Neuronal stem cell (in vitro differentiated cells): ENCODE results near the gene SRGN.

Experiments
- DNase-seq: peaks from one replicate; pipeline ENCODE4 v3.0.0-alpha.2; 2013; ENCODE audit warnings: low spot score
- H2AFZ ChIP-seq: one replicate; pipeline ENCODE4 v1.6.1; 2013; ENCODE audit warnings: mild to moderate bottlenecking, low read length, inconsistent platforms
- H2AK5ac ChIP-seq: 2 replicates; pipeline ENCODE4 v1.6.1; 2013; ENCODE audit warnings: low read depth, mild to moderate bottlenecking, inconsistent platforms, low read length, moderate library complexity, mixed read lengths
- H2BK120ac ChIP-seq: 2 replicates; pipeline ENCODE4 v1.6.1; 2013; ENCODE audit warnings: low read depth, mild to moderate bottlenecking, inconsistent platforms, low read length, moderate library complexity, mixed read lengths
- H2BK12ac ChIP-seq: one replicate; pipeline ENCODE4 v1.6.1; 2013; ENCODE audit warnings: low read length, inconsistent platforms
- H2BK15ac ChIP-seq: 2 replicates; pipeline ENCODE4 v1.6.1; 2013; ENCODE audit warnings: mild to moderate bottlenecking, low read length, inconsistent platforms, mixed read lengths
- H2BK5ac ChIP-seq: one replicate; pipeline ENCODE4 v1.6.1; 2013; ENCODE audit warnings: inconsistent platforms, mild to moderate bottlenecking, low read length, moderate library complexity
- H3K14ac ChIP-seq: one replicate; pipeline ENCODE4 v1.6.1; 2013; ENCODE audit warnings: low read length, inconsistent platforms
- H3K18ac ChIP-seq: 2 replicates; pipeline ENCODE4 v1.6.1; 2013; ENCODE audit warnings: low read length, inconsistent platforms
- H3K23ac ChIP-seq: 2 replicates; pipeline ENCODE4 v1.6.1; 2013; ENCODE audit warnings: low read depth, mild to moderate bottlenecking, mixed read lengths, low read length, inconsistent platforms; ENCODE audit not compliant: poor library complexity
- H3K27ac ChIP-seq: replicated peaks from 3 replicates; pipeline ENCODE4 v1.5.1; 2013; ENCODE audit warnings: low read length, inconsistent platforms
- H3K27me3 ChIP-seq, 3 experiments: 2 replicates each; pipeline ENCODE4 v1.6.1; 2013; ENCODE audit warnings: low read length in 3 of 3, mild to moderate bottlenecking in 2 of 3, inconsistent platforms in 1 of 3, low read depth in 1 of 3, mixed read lengths in 1 of 3, moderate library complexity in 1 of 3; ENCODE audit not compliant: control insufficient read depth in 3 of 3, insufficient read depth in 3 of 3
- H3K36me3 ChIP-seq, 2 donors: replicated peaks in 1 of 2; 2 replicates each; pipeline ENCODE4 v1.6.1; 2013; ENCODE audit warnings: low read length in 2 of 2; ENCODE audit not compliant: control insufficient read depth in 2 of 2, insufficient read depth in 2 of 2
- H3K4ac ChIP-seq: 2 replicates; pipeline ENCODE4 v1.6.1; 2013; ENCODE audit warnings: inconsistent platforms, mild to moderate bottlenecking, low read length, moderate library complexity
- H3K4me1 ChIP-seq, 2 donors: 1 replicate in 1 of 2; 2 replicates in 1 of 2; pipeline ENCODE4 v1.6.1; 2013; ENCODE audit warnings: low read length in 2 of 2, low read depth in 1 of 2; ENCODE audit not compliant: control insufficient read depth in 2 of 2, insufficient read depth in 1 of 2
- H3K4me2 ChIP-seq: one replicate; pipeline ENCODE4 v1.6.1; 2013; ENCODE audit warnings: mild to moderate bottlenecking, low read length, inconsistent platforms; ENCODE audit not compliant: insufficient read depth, poor library complexity, severe bottlenecking
- H3K4me3 ChIP-seq, 2 donors: 2 replicates each; pipeline ENCODE4 v1.5.1; 2013; ENCODE audit warnings: low read length in 2 of 2, mild to moderate bottlenecking in 2 of 2, inconsistent platforms in 1 of 2, moderate library complexity in 1 of 2
- H3K79me1 ChIP-seq: one replicate; pipeline ENCODE4 v1.6.1; 2013; ENCODE audit warnings: low read depth, mild to moderate bottlenecking, inconsistent platforms, low read length, moderate library complexity
- H3K9ac ChIP-seq: one replicate; pipeline ENCODE4 v1.6.1; 2013; ENCODE audit warnings: mild to moderate bottlenecking, low read depth, low read length, inconsistent platforms; ENCODE audit not compliant: poor library complexity
- H3K9me3 ChIP-seq, 2 donors: replicated peaks in 1 of 2; 2 replicates each; pipeline versions ENCODE3 to v1.6.1; 2013; ENCODE audit warnings: low read length in 2 of 2, mild to moderate bottlenecking in 2 of 2, inconsistent platforms in 1 of 2, low read depth in 1 of 2, mixed read lengths in 1 of 2, moderate library complexity in 1 of 2; ENCODE audit not compliant: control insufficient read depth in 2 of 2, insufficient read depth in 1 of 2
- H4K8ac ChIP-seq: one replicate; pipeline ENCODE4 v1.6.1; 2013; ENCODE audit warnings: low read depth, mild to moderate bottlenecking, inconsistent platforms, low read length, moderate library complexity
- H4K91ac ChIP-seq: one replicate; pipeline ENCODE4 v1.6.1; 2013; ENCODE audit warnings: low read length, low read depth, mild to moderate bottlenecking, inconsistent platforms; ENCODE audit not compliant: poor library complexity
- WGBS, 2 donors: extraction: QIAGEN DNeasy Blood & Tissue Kit; methylation state at CpG; one replicate each; pipeline ENCODE4 v1.1.7; 2013; ENCODE audit warnings: missing lambda C conversion rate in 2 of 2, mixed read lengths in 1 of 2; ENCODE audit not compliant: insufficient read length in 2 of 2, insufficient replicate concordance in 1 of 2; ENCODE audit errors: extremely low coverage in 2 of 2; 5-methylcytosine and 5-hydroxymethylcytosine counted together

SRGN gene

DNA sequence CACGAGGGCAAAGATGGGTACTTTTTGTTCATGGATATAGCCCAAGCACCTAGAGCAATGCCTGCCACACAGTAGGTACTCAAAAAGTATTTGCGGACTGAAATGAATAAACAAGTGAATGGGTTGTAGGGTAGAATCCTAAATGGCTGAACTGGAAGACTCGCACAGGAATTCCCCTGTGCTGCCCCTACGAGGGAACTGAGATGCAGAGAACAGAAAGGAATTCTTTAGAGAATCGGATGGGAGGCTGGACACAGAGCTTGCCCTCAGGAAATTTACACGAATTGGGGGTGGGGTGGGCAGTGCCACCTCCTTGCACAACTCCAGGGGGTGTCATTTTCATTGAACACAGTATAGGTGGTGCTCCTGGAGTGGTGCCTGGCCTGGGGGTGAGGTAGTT is 35.2 kb upstream of the SRGN start:
- Histone ChIP-seq H2BK120ac (no peak overlapping the region), H2BK15ac (no peak overlapping the region), H2BK5ac (no peak overlapping the region), H3K27ac (no peak overlapping the region), H3K9ac (no peak overlapping the region), H2AFZ (peak overlapping the region; percentile 74), H3K9me3 (no peaks in the 10 kb centered on the region), H3K79me1 (no peaks in the 10 kb centered on the region), H4K91ac (no peak overlapping the region), H2AK5ac (no peak overlapping the region), H3K18ac (no peak overlapping the region), H3K4me2 (no peak overlapping the region), H3K23ac (no peak overlapping the region), H3K4ac (no peak overlapping the region), H3K27me3 (peaks cover 0 to 8% (median 0%) of the 10 kb centered on the region in 3 experiments), H3K14ac (no peak overlapping the region), H3K4me1 (peaks cover 9 to 17% of the 10 kb centered on the region in 2 donors), H4K8ac (no peak overlapping the region), H3K36me3 (no peaks in the 10 kb centered on the region), H2BK12ac (no peak overlapping the region), H3K4me3 (no peak overlapping the region)
- no CpG with 5 or more reads among the region's 6 CpGs for WGBS, 2 donors
- DNase-seq, result no peak

DNA sequence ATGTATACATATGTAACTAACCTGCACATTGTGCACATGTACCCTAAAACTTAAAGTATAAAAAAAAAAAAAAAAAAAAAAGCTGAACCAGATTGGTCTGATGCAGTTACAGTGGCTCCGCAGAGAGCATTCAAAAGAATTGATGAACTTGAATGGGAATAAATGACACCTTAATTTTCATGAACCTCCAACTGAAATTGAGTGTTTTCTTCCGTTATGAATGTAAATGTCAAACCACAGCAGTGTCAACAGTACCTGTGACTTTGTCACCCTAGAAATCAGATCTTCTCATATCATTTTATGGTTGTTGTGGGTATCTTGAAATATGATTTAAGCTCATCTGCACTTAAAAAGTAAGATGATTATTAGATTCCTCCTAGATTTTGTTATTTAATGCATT is 32.7 kb upstream of the SRGN start:
- no peaks in the 10 kb centered on the region for H3K79me1 ChIP-seq
- H2AK5ac ChIP-seq, result no peak overlapping the region
- no peak overlapping the region for H3K4me2 ChIP-seq
- H3K4ac ChIP-seq, result no peak overlapping the region
- H4K91ac ChIP-seq, result no peak overlapping the region
- DNase-seq, result no peak
- H3K9ac ChIP-seq, result no peak overlapping the region
- no peaks in the 10 kb centered on the region for H3K36me3 ChIP-seq
- H2BK120ac ChIP-seq, result no peak overlapping the region
- no peak overlapping the region for H2BK15ac ChIP-seq
- no peak overlapping the region for H3K18ac ChIP-seq
- H3K14ac ChIP-seq, result no peak overlapping the region
- no peak overlapping the region for H3K4me3 ChIP-seq
- no peak overlapping the region for H2AFZ ChIP-seq
- H3K23ac ChIP-seq, result no peak overlapping the region
- WGBS, 2 donors, result no CpG with 5 or more reads among the region's 2 CpGs
- H2BK12ac ChIP-seq, result no peak overlapping the region
- peaks cover 9 to 17% of the 10 kb centered on the region in 2 donors for H3K4me1 ChIP-seq
- H3K9me3 ChIP-seq, result no peaks in the 10 kb centered on the region
- peaks cover 0 to 8% (median 0%) of the 10 kb centered on the region in 3 experiments for H3K27me3 ChIP-seq
- H2BK5ac ChIP-seq, result no peak overlapping the region
- H4K8ac ChIP-seq, result no peak overlapping the region
- H3K27ac ChIP-seq, result no peak overlapping the region

DNA sequence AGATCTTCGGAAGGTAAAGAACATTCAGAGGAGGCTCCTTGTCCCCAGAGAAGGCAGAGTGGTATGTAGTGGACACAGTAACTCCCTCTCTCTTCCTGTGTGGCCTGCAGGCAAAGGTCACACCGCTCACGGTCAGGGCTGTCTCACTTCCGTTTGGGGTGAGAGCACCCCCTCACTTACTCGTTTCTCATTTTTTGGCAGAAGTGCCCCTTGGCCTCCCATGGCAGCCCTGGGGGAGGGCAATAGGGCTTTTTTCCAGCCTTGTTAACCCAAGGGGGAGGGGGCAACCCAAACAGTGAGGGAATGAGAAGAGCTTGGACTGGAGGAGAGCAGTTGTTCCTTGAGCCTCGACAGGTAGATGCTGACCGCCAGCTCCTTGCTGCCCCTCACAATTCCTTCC is 31.8 kb upstream of the SRGN start:
- Histone ChIP-seq H3K79me1 (no peaks in the 10 kb centered on the region), H3K36me3 (no peaks in the 10 kb centered on the region), H2BK15ac (no peak overlapping the region), H3K14ac (no peak overlapping the region), H3K9ac (no peak overlapping the region), H3K4me2 (no peak overlapping the region), H3K4me1 (peaks cover 9 to 17% of the 10 kb centered on the region in 2 donors), H3K4ac (no peak overlapping the region), H2BK120ac (no peak overlapping the region), H2AK5ac (no peak overlapping the region), H3K27ac (no peak overlapping the region), H2BK12ac (no peak overlapping the region), H3K4me3 (peak overlapping the region in 1 of 2 donors; percentile 37), H4K8ac (no peak overlapping the region), H3K9me3 (no peaks in the 10 kb centered on the region), H2BK5ac (no peak overlapping the region), H4K91ac (no peak overlapping the region), H3K18ac (no peak overlapping the region), H3K23ac (no peak overlapping the region), H3K27me3 (peaks cover 0 to 8% (median 0%) of the 10 kb centered on the region in 3 experiments), H2AFZ (peak overlapping the region; percentile 83)
- no peak for DNase-seq
- no CpG with 5 or more reads among the region's 7 CpGs for WGBS, 2 donors

DNA sequence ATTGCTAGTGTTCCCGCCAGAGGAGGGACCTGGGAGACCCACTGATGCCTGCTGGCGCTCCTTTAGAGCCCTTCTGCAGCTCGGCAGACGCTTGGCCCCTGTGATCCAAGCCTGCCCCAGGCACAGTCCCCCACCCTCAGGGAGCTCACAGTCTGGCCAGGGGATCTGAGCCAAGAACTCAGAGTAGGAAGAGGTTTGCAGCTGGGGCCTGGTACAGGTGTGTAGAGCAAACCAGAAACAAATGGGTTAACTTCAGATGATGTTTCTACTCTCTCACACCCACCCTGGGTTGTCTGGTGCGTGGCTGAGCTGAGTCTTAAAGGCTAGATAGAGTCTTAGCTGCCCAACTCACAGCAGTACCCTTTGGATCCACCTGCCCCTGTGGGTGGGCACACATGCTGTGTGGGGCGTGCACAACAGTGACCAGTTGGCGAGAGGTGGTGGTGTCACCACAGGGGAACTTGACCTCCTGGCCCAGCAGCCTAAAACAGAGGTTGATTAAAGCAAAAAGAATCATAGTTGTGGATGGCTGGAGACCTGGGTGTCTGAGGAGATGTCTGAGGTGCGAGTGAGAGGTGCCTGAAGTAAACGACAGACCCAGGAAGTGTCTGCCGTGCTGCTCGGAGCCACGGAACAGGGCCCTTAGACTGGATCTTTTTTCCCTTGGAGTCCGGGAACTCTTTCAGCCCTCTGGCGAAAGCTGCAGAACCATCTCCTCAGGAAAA is 31.2 kb upstream of the SRGN start:
- H3K4ac ChIP-seq, result no peak overlapping the region
- H3K9me3 ChIP-seq, result no peaks in the 10 kb centered on the region
- no peaks in the 10 kb centered on the region for H3K36me3 ChIP-seq
- no peak overlapping the region for H3K23ac ChIP-seq
- H2BK120ac ChIP-seq, result no peak overlapping the region
- no peak for DNase-seq
- peak overlapping the region; percentile 51 for H3K9ac ChIP-seq
- H3K27me3 ChIP-seq, result peaks cover 0 to 10% (median 0%) of the 10 kb centered on the region in 3 experiments
- H3K18ac ChIP-seq, result no peak overlapping the region
- no peak overlapping the region for H3K27ac ChIP-seq
- no peak overlapping the region for H4K8ac ChIP-seq
- H3K79me1 ChIP-seq, result no peaks in the 10 kb centered on the region
- no CpG with 5 or more reads among the region's 14 CpGs for WGBS, 2 donors
- peaks cover 9 to 16% of the 10 kb centered on the region in 2 donors for H3K4me1 ChIP-seq
- no peak overlapping the region for H3K4me2 ChIP-seq
- no peak overlapping the region for H2BK15ac ChIP-seq
- no peak overlapping the region for H3K4me3 ChIP-seq
- no peak overlapping the region for H4K91ac ChIP-seq
- H3K14ac ChIP-seq, result no peak overlapping the region
- peak overlapping the region; percentile 83 for H2AFZ ChIP-seq
- no peak overlapping the region for H2BK12ac ChIP-seq
- H2AK5ac ChIP-seq, result no peak overlapping the region
- H2BK5ac ChIP-seq, result no peak overlapping the region
